Measurements from ENCODE around the gene VPS37C.
A peak's percentile ranks its signal among the peaks of the same experiment; 100 is the strongest.

VPS37C gene

DNA sequence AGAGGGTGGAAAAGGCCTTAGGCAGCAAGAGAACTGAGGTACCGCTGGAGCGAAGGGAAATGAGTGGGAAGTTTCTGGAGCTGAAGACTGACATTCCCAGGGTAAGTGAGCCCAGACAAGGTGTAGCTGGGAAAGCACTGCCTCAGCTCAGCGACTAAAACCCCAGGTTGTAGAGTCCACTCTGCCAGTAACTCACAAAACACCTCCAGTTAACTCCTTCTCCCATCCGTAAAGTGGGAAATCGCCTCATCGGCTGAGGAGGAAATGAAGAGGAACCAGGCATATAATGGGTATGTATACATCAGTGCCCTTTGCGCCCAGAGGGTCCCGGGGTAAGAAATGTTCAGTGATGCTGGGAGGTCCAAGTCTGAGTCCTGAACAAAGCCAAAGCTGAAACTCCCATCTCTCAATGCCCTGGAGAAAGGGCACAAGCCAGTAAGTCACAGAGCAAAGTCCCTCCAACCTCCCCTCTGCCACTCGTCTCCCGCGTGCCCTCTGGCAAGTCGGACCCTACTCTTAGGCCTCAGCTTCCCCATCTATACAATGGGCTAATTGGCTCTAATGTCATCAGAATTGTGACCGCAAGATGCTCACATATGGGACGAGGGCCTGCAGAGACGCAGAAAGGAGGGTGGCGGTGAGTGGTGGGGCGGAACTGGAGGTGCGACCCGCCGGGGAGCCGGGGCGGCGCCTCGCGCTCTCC, 588 bp downstream of the VPS37C start:
- in situ Hi-C loops (cut with HindIII; ENCODE audit: low sequenced_read_pairs): no loop called here

DNA sequence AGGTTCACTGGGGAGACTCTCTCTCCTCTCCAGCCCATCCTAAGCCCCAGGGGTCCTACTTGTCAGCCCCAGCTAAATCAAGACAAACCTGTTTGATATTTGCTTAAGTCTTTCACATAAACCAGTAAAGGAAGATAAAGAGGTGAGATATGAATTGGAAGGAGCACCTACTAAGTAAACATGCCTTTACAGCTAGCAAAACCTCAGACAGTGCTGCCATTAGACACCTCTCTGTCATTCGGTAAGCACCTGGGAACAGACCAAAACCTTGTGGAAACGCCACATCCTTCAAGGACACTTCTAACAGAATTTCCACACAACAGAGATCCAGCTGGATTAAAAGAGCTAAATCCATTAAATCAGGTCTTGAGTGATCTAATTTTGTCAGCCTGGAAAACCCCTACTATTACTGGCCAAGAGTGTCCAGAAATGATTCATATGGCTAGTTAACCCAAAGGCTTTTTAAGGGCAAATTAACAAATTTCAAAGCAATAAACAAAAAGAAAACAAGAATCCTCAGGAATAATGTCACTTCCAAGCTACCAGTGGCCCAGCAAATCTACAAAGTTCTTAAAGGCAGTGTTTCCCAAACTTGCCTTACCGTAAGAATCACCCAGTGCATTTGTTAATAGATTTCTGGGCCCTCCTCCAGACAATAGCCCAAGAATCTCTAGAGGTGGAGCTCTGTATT, 2.4 kb downstream of the VPS37C start:
- no peak overlapping the region for H3K4me3 ChIP-seq (ENCODE audit: low read depth, low read length)
- no peak for TF ChIP-seq CTCF (IDR thresholded peaks at IDR 0.05; ENCODE audit: low read depth, low read length)
- peak; percentile 58 for DNase-seq (ENCODE audit: low read depth, low spot score)
- in situ Hi-C loops (cut with HindIII; ENCODE audit: low sequenced_read_pairs): no loop called here

More for the DNA sequence above, 588 bp downstream of the VPS37C start:
- TF ChIP-seq CTCF (IDR thresholded peaks at IDR 0.05; ENCODE audit: low read depth, low read length): no peak
- no peak for DNase-seq (ENCODE audit: low read depth, low spot score)
- peak overlapping the region; percentile 67 for H3K4me3 ChIP-seq (ENCODE audit: low read depth, low read length)

GRCh38 chr11:61157743-61158142, 3.5 kb downstream of the VPS37C start:
- DNase-seq (ENCODE audit: low read depth, low spot score): no peak
- no peak for TF ChIP-seq CTCF (IDR thresholded peaks at IDR 0.05; ENCODE audit: low read depth, low read length)
- H3K4me3 ChIP-seq (ENCODE audit: low read depth, low read length): no peak overlapping the region
- in situ Hi-C loops (cut with HindIII; ENCODE audit: low sequenced_read_pairs): no loop called here

DNA sequence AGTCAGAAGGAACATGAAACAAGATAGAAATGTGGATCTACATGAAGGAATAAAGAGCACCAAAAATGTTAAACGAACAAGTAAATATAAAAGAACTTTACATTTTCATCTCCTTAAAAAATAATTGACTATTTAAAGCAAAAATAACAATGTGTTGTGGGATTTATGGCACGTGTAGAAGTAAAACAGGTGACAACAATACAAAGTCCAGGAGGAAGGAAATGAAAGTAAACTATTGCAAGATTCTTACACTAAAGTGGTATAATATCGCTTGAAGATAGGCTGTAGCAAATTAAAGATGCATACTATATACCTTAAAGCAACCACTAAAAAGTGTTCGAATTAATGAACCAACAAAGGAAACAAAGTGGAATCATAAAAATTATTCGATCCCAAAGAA, 5.5 kb downstream of the VPS37C start:
- no peak for TF ChIP-seq CTCF (IDR thresholded peaks at IDR 0.05; ENCODE audit: low read depth, low read length)
- DNase-seq (ENCODE audit: low read depth, low spot score): no peak
- in situ Hi-C loops (cut with HindIII; ENCODE audit: low sequenced_read_pairs): no loop called here
- no peak overlapping the region for H3K4me3 ChIP-seq (ENCODE audit: low read depth, low read length)

DNA sequence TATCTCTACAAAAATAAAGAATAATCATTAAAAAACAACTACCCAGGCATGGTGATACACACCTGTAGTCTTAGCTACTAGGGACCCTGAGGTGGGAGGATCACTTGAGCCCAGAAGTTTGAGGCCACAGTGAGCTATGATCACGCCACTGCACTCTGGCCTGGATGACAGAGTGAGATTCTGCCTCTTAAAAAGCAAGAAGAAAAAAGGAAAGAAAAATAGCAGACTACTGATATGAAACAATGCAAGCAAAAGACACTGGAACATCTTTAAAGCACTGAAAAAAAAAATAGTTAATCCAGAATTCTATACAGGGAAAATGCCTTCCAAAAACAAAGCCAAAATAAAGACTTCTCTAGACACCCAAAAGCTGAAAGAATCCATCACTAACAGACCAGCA, 5.9 kb downstream of the VPS37C start:
- no peak overlapping the region for H3K4me3 ChIP-seq (ENCODE audit: low read depth, low read length)
- DNase-seq (ENCODE audit: low read depth, low spot score): no peak
- in situ Hi-C loops (cut with HindIII; ENCODE audit: low sequenced_read_pairs): no loop called here
- no peak for TF ChIP-seq CTCF (IDR thresholded peaks at IDR 0.05; ENCODE audit: low read depth, low read length)

- in situ Hi-C loops (cut with HindIII; ENCODE audit: low sequenced_read_pairs): no loop called here
- H3K4me3 ChIP-seq (ENCODE audit: low read depth, low read length): no peak overlapping the region
- TF ChIP-seq CTCF (IDR thresholded peaks at IDR 0.05; ENCODE audit: low read depth, low read length): no peak
- DNase-seq (ENCODE audit: low read depth, low spot score): no peak
Observed at GRCh38 chr11:61154528-61154927, 6.7 kb downstream of the VPS37C start.
